DND-41 (cell line): ENCODE data around the gene GRB2.

ENCODE experiments used
- EZH2 ChIP-seq: IDR thresholded peaks from 3 replicates; pipeline ENCODE4 v1.6.1; 2012; ENCODE audit warnings: borderline replicate concordance, low read depth, mild to moderate bottlenecking, moderate library complexity, low read length, inconsistent platforms; ENCODE audit not compliant: severe bottlenecking
- TF ChIP-seq, protein P1 (sequence below): IDR thresholded peaks from 2 replicates; pipeline ENCODE4 v1.5.1; 2012; ENCODE audit warnings: borderline replicate concordance, low read length, moderate library complexity, mild to moderate bottlenecking; ENCODE audit not compliant: poor library complexity, severe bottlenecking; ENCODE audit errors: extremely low read depth

GRCh38 chr17:75271955-75272847, 133.3 kb downstream of the GRB2 start:
- TF ChIP-seq, protein P1, sequence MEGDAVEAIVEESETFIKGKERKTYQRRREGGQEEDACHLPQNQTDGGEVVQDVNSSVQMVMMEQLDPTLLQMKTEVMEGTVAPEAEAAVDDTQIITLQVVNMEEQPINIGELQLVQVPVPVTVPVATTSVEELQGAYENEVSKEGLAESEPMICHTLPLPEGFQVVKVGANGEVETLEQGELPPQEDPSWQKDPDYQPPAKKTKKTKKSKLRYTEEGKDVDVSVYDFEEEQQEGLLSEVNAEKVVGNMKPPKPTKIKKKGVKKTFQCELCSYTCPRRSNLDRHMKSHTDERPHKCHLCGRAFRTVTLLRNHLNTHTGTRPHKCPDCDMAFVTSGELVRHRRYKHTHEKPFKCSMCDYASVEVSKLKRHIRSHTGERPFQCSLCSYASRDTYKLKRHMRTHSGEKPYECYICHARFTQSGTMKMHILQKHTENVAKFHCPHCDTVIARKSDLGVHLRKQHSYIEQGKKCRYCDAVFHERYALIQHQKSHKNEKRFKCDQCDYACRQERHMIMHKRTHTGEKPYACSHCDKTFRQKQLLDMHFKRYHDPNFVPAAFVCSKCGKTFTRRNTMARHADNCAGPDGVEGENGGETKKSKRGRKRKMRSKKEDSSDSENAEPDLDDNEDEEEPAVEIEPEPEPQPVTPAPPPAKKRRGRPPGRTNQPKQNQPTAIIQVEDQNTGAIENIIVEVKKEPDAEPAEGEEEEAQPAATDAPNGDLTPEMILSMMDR: peak; percentile 33
- TF ChIP-seq EZH2: no peak
